ENCODE results near the gene DNAJC1.
"Not testable (repeated sequence)": the region's sequence is repeated elsewhere in the genome, so short reads cannot be mapped to it uniquely, and the experiment has no call there.

DNAJC1 gene

GRCh38 chr10:21843645-21844044 is 159.9 kb downstream of the DNAJC1 start:
- H3K4me2 ChIP-seq (ENCODE audit: low read depth, low read length), result no peak overlapping the region
- H3K79me2 ChIP-seq (ENCODE audit: low read length), result peaks cover 18% of the 10 kb centered on the region; the same call in 1 of the 2 replicates
- H3K9me3 ChIP-seq (replicated peaks; ENCODE audit: insufficient read depth, low read length), result no peaks in the 10 kb centered on the region
- no peaks in the 10 kb centered on the region for H4K20me1 ChIP-seq (ENCODE audit: insufficient read depth, low read length)
- no peaks in the 10 kb centered on the region for H3K9me2 ChIP-seq (replicated peaks; ENCODE audit: insufficient read depth, low read length)
- no peaks in the 10 kb centered on the region for H3K4me1 ChIP-seq (ENCODE audit: low read length)
- H3K27ac ChIP-seq (ENCODE audit: low read length), result no peak overlapping the region
- H2AFZ ChIP-seq (ENCODE audit: low read length), result no peak overlapping the region
- H3K9ac ChIP-seq (ENCODE audit: low read length), result no peak overlapping the region
- no peak for DNase-seq
- H3K36me3 ChIP-seq (replicated peaks; ENCODE audit: insufficient read depth, low read length), result no peaks in the 10 kb centered on the region; the same call in 1 of the 2 replicates
- no peaks in the 10 kb centered on the region for H3F3A ChIP-seq (ENCODE audit: insufficient read depth, low read length)
- no peak overlapping the region for H3K4me3 ChIP-seq (ENCODE audit: low read length)
- no peaks in the 10 kb centered on the region for H3K27me3 ChIP-seq (replicated peaks; ENCODE audit: insufficient read depth, low read length)
- TF ChIP-seq CTCF (IDR thresholded peaks at IDR 0.05; ENCODE audit: low read length) (no peak), EZH2phosphoT487 (IDR thresholded peaks at IDR 0.05; ENCODE audit: low read length) (no peak), EZH2 (optimal IDR thresholded peaks at IDR 0.05; ENCODE audit: low read depth, low read length) (no peak)

- not testable (repeated sequence) for H2AFZ ChIP-seq (ENCODE audit: low read length); H3K4me2 ChIP-seq (ENCODE audit: low read depth, low read length); H3K4me3 ChIP-seq (ENCODE audit: low read length); H3K4me1 ChIP-seq (ENCODE audit: low read length); H3K9me2 ChIP-seq (replicated peaks; ENCODE audit: insufficient read depth, low read length); H3K9ac ChIP-seq (ENCODE audit: low read length); DNase-seq; H3K27me3 ChIP-seq (replicated peaks; ENCODE audit: insufficient read depth, low read length); H3K36me3 ChIP-seq (replicated peaks; ENCODE audit: insufficient read depth, low read length); H3K27ac ChIP-seq (ENCODE audit: low read length); H3F3A ChIP-seq (ENCODE audit: insufficient read depth, low read length); H4K20me1 ChIP-seq (ENCODE audit: insufficient read depth, low read length); H3K9me3 ChIP-seq (replicated peaks; ENCODE audit: insufficient read depth, low read length)
- H3K79me2 ChIP-seq (ENCODE audit: low read length), result peaks cover 11% of the 10 kb centered on the region; the same call in 1 of the 2 replicates
These were observed 162.3 kb downstream of the DNAJC1 start for GRCh38 chr10:21841273-21841672.

DNA sequence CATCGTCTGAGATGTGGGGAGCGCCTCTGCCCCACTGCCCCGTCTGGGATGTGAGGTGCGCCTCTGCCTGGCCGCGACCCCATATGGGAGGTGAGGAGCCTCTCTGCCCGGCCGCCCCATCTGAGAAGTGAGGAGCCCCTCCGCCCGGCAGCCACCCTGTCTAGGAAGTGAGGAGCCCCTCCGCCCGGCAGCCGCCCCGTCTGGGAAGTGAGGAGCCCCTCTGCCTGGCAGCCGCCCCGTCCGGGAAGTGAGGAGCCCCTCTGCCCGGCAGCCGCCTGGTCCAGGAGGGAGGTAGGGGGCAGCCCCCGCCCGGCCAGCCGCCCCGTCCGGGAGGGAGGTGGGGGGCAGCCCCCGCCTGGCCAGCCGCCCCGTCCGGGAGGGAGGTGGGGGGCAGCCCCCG is 166.0 kb downstream of the DNAJC1 start:
- not testable (repeated sequence) for H3K27ac ChIP-seq (ENCODE audit: low read length); H3K9me3 ChIP-seq (replicated peaks; ENCODE audit: insufficient read depth, low read length); H3K79me2 ChIP-seq (ENCODE audit: low read length); H2AFZ ChIP-seq (ENCODE audit: low read length); H3F3A ChIP-seq (ENCODE audit: insufficient read depth, low read length); H3K4me3 ChIP-seq (ENCODE audit: low read length); H3K4me2 ChIP-seq (ENCODE audit: low read depth, low read length); H3K9ac ChIP-seq (ENCODE audit: low read length); DNase-seq; H3K9me2 ChIP-seq (replicated peaks; ENCODE audit: insufficient read depth, low read length); H4K20me1 ChIP-seq (ENCODE audit: insufficient read depth, low read length); H3K27me3 ChIP-seq (replicated peaks; ENCODE audit: insufficient read depth, low read length); H3K4me1 ChIP-seq (ENCODE audit: low read length); H3K36me3 ChIP-seq (replicated peaks; ENCODE audit: insufficient read depth, low read length)

GRCh38 chr10:21834574-21834973 is 169.0 kb downstream of the DNAJC1 start:
- DNase-seq; H3F3A ChIP-seq (ENCODE audit: insufficient read depth, low read length); H3K9ac ChIP-seq (ENCODE audit: low read length); H4K20me1 ChIP-seq (ENCODE audit: insufficient read depth, low read length); H3K4me3 ChIP-seq (ENCODE audit: low read length); H3K36me3 ChIP-seq (replicated peaks; ENCODE audit: insufficient read depth, low read length); H3K9me3 ChIP-seq (replicated peaks; ENCODE audit: insufficient read depth, low read length); H2AFZ ChIP-seq (ENCODE audit: low read length); H3K9me2 ChIP-seq (replicated peaks; ENCODE audit: insufficient read depth, low read length); H3K4me2 ChIP-seq (ENCODE audit: low read depth, low read length); H3K79me2 ChIP-seq (ENCODE audit: low read length); H3K4me1 ChIP-seq (ENCODE audit: low read length); H3K27ac ChIP-seq (ENCODE audit: low read length); H3K27me3 ChIP-seq (replicated peaks; ENCODE audit: insufficient read depth, low read length): not testable (repeated sequence)

GRCh38 chr10:21832821-21833130 is 170.8 kb downstream of the DNAJC1 start:
- no peak overlapping the region for H3K4me3 ChIP-seq (ENCODE audit: low read length)
- no peaks in the 10 kb centered on the region for H3K9me2 ChIP-seq (replicated peaks; ENCODE audit: insufficient read depth, low read length)
- H3K4me1 ChIP-seq (ENCODE audit: low read length), result no peaks in the 10 kb centered on the region
- H2AFZ ChIP-seq (ENCODE audit: low read length), result no peak overlapping the region
- H3K27me3 ChIP-seq (replicated peaks; ENCODE audit: insufficient read depth, low read length), result no peaks in the 10 kb centered on the region
- H3K27ac ChIP-seq (ENCODE audit: low read length), result no peak overlapping the region
- DNase-seq, result no peak
- no peaks in the 10 kb centered on the region for H4K20me1 ChIP-seq (ENCODE audit: insufficient read depth, low read length)
- no peaks in the 10 kb centered on the region for H3K9me3 ChIP-seq (replicated peaks; ENCODE audit: insufficient read depth, low read length)
- H3K9ac ChIP-seq (ENCODE audit: low read length), result no peak overlapping the region
- no peaks in the 10 kb centered on the region; the same call in 1 of the 2 replicates for H3F3A ChIP-seq (ENCODE audit: insufficient read depth, low read length)
- TF ChIP-seq EZH2phosphoT487 (IDR thresholded peaks at IDR 0.05; ENCODE audit: low read length), result no peak
- TF ChIP-seq CTCF (IDR thresholded peaks at IDR 0.05; ENCODE audit: low read length), result no peak
- TF ChIP-seq EZH2 (optimal IDR thresholded peaks at IDR 0.05; ENCODE audit: low read depth, low read length), result no peak
- H3K79me2 ChIP-seq (ENCODE audit: low read length), result no peaks in the 10 kb centered on the region
- no peak overlapping the region for H3K4me2 ChIP-seq (ENCODE audit: low read depth, low read length)
- H3K36me3 ChIP-seq (replicated peaks; ENCODE audit: insufficient read depth, low read length), result 0 out of 2 replicates have a peak, but pooled peaks cover 4% of the 10 kb centered on the region
